ENCODE data around the gene RTL9.
"Not testable (repeated sequence)": the region's sequence is repeated elsewhere in the genome, so short reads cannot be mapped to it uniquely, and the experiment has no call there.

The RTL9 gene

DNA sequence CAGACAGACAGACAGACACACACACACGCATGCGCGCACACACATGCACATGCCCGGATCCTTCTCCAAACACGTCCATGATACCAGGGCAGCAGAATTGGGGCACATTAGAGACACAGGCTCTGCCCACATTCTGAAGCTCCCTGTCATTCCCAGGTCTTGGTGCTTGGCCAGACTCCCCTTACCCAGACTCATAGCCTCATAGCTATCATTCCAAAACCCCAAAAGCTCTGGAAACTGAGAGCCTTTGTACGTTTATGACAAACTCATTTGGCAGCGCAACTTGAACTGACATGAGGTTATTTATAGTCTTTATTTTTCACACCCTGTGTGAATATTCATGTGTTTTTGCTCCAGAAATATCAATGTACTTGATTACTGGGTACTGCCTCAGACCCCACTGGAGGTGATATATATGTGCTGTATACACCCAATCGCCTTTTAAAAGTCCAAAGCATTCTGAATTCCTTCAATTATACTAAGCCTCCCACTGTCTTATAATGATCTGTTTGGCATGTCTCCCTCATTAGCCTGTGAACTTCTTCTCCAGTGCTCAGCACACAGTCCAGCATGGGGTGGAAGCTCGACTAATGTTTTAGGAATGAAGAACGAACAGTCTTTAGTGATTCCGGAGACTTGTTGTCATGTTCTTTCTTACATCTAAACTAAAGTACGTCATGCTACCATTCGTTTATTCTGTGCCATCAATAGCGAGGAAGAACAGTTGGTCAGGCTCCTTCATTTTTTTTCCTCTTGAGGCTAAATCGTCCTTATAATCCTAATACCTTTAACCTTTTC is 45.0 kb downstream of the RTL9 start:
- DNase-seq (ENCODE audit: low read depth) = no peak
- TF ChIP-seq, protein P1, sequence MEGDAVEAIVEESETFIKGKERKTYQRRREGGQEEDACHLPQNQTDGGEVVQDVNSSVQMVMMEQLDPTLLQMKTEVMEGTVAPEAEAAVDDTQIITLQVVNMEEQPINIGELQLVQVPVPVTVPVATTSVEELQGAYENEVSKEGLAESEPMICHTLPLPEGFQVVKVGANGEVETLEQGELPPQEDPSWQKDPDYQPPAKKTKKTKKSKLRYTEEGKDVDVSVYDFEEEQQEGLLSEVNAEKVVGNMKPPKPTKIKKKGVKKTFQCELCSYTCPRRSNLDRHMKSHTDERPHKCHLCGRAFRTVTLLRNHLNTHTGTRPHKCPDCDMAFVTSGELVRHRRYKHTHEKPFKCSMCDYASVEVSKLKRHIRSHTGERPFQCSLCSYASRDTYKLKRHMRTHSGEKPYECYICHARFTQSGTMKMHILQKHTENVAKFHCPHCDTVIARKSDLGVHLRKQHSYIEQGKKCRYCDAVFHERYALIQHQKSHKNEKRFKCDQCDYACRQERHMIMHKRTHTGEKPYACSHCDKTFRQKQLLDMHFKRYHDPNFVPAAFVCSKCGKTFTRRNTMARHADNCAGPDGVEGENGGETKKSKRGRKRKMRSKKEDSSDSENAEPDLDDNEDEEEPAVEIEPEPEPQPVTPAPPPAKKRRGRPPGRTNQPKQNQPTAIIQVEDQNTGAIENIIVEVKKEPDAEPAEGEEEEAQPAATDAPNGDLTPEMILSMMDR (IDR thresholded peaks at IDR 0.05; ENCODE audit: low read length, missing control alignments) = no peak

GRCh38 chrX:110404376-110404775 is 45.7 kb downstream of the RTL9 start:
- TF ChIP-seq, protein P1 (IDR thresholded peaks at IDR 0.05; ENCODE audit: low read length, missing control alignments) = no peak
- H3K4me3 ChIP-seq (replicated peaks; ENCODE audit: low read depth, low read length) = no peak overlapping the region
- DNase-seq (ENCODE audit: low read depth) = no peak

More for the DNA sequence above, 45.0 kb downstream of the RTL9 start:
- H3K4me3 ChIP-seq (replicated peaks; ENCODE audit: low read depth, low read length) = no peak overlapping the region

DNA sequence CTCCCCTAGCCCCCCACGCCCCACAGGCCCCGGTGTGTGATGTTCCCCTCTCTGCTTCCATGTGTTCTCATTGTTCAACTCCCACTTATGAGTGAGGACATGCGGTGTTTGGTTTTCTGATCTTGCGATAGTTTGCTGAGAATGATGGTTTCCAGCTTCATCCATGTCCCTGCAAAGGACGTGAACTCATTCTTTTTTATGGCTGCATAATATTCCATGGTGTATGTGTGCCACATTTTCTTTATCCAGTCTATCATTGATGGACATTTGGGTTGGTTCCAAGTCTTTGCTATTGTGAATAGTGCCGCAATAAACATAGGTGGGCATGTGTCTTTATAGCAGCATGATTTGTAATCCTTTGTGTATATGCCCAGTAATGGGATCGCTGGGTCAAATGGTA is 47.6 kb downstream of the RTL9 start:
- not testable (repeated sequence) for DNase-seq (ENCODE audit: low read depth); H3K4me3 ChIP-seq (replicated peaks; ENCODE audit: low read depth, low read length)

DNA sequence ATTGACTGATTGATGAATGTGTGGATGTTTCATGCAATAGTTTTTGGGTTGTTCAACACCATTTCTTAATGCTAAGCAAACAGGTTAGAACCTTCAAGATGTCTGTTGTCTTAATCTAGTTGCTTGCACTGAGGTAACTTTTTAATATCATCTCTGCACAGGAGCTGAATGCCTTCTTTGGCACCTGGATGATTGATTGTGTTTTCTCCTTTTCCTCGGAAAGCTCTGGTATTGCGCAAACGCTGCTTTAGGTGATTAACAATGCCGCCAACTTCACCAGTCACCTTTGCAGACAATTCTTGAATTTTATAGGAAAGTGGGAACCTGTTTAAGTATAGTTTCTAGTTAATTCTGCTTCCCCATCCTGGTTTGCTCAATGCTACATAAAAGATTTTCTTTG is 48.2 kb downstream of the RTL9 start:
- no peak for DNase-seq (ENCODE audit: low read depth)
- TF ChIP-seq, protein P1 (IDR thresholded peaks at IDR 0.05; ENCODE audit: low read length, missing control alignments) = no peak
- H3K4me3 ChIP-seq (replicated peaks; ENCODE audit: low read depth, low read length) = no peak overlapping the region

DNA sequence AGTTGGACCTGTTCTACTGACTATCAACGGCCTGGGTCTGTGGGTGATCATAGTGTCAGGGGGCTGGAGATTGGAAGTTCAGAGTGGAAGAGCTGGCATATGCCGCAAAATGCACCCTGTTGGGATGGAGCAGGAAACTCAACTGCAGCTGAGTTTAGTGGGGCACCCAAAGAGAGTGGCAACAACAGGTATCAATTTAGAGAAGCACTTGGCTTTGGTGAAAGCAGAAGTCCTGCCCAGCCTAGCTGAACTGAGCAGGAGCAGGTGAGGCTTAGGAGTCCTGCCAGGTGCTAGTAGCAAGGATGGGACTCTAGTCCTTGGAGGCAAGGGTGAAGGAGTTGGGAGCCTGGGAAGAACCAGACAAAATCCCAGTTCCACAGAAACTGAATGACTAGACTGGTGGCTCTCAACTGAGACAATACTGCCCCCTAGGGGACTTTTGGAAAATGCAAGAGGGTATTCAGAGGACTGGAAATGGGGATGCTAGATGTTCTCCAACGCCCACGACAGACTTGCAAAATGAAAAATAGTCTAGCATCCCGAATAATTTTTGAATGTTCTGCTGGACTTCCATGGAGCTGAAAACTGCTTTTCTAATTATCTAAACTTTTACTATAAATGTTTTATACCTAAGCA is 49.4 kb downstream of the RTL9 start:
- peak; percentile 76 for DNase-seq (ENCODE audit: low read depth)
- TF ChIP-seq, protein P1 (IDR thresholded peaks at IDR 0.05; ENCODE audit: low read length, missing control alignments) = peak; percentile 59
- H3K4me3 ChIP-seq (replicated peaks; ENCODE audit: low read depth, low read length) = no peak overlapping the region

Data from fibroblast of pulmonary artery (primary cell).